Erythroblast (primary cell): ENCODE results near the gene TPX2.

Source experiments
- GATA1 ChIP-seq: IDR thresholded peaks from 2 replicates; pipeline ENCODE4 v1.6.1; 2011; ENCODE audit warnings: low read depth, mild to moderate bottlenecking, control low read depth, low read length, moderate library complexity
- POLR2A ChIP-seq: IDR thresholded peaks from 2 replicates; pipeline ENCODE4 v1.6.1; 2011; ENCODE audit warnings: mild to moderate bottlenecking, low read length

GRCh38 chr20:31780839-31781238 lies 41.7 kb downstream of the TPX2 start:
- TF ChIP-seq POLR2A = no peak
- no peak for TF ChIP-seq GATA1
